B cell (primary cell): ENCODE measurements around the gene RRP36. TPM values are rescaled to one million over a fixed set of nuclear protein-coding genes. Genes with fewer than 3 reads are reported as not detected.
A peak's percentile ranks its signal among the peaks of the same experiment; 100 is the strongest.

Source experiments
- ATAC-seq: fragments of 200-7000 bp; cut with Tn5 transposase; one replicate; pipeline ENCODE4 v1.10.0; 2021; ENCODE audit warnings: low read depth, mild to moderate bottlenecking, moderate number of reproducible peaks, moderate library complexity
- CTCF ChIA-PET: fragments of 350-600 bp; sonication (Branson Sonifier 250); formaldehyde crosslinking; loops from one replicate; lab custom pipeline; 2021; ENCODE audit warnings: antibody characterized with exemption, inconsistent platforms; lab: Charles Lee
- POLR2A ChIA-PET: fragments of 350-600 bp; sonication (Branson Sonifier 250); formaldehyde crosslinking; loops from one replicate; lab custom pipeline; 2021; ENCODE audit warnings: antibody characterized with exemption; lab: Charles Lee
- DNase-seq: peaks from one replicate; pipeline ENCODE4 v3.0.0; 2013
- H2AFZ ChIP-seq: 2 replicates; pipeline ENCODE4 v1.6.1; 2012; ENCODE audit warnings: mild to moderate bottlenecking, low read depth, low read length; ENCODE audit not compliant: insufficient read depth, poor library complexity, severe bottlenecking
- H3K27ac ChIP-seq, 2 donors: 1 replicate in 1 of 2; 2 replicates in 1 of 2; pipeline ENCODE4 v1.5.1; 2012 to 2013; ENCODE audit warnings: low read length in 2 of 2, mild to moderate bottlenecking in 2 of 2, moderate library complexity in 1 of 2
- H3K27me3 ChIP-seq, 4 experiments: fragments of 200-600 bp in 1 of 4; sonication (generic) in 1 of 4; replicated peaks in 1 of 4; 1 replicate in 2 of 4; 2 replicates in 2 of 4; pipeline versions ENCODE4 v1.6.1 to v1.7.0; 2013 to 2016; ENCODE audit warnings: low read length in 3 of 4, mild to moderate bottlenecking in 2 of 4, mixed read lengths in 1 of 4, moderate library complexity in 1 of 4; ENCODE audit not compliant: insufficient read depth in 4 of 4, control insufficient read depth in 3 of 4; ENCODE audit errors: control extremely low read depth in 1 of 4
- H3K36me3 ChIP-seq, 2 experiments: replicated peaks in 1 of 2; 1 replicate in 1 of 2; 2 replicates in 1 of 2; pipeline versions ENCODE4 v1.6.1 to v1.7.1; 2013; ENCODE audit warnings: low read length in 1 of 2; ENCODE audit not compliant: insufficient read depth in 2 of 2, control insufficient read depth in 1 of 2; ENCODE audit errors: control extremely low read depth in 1 of 2, extremely low read depth in 1 of 2
- H3K4me1 ChIP-seq, 2 donors: fragments of 200-600 bp in 1 of 2; sonication (generic) in 1 of 2; 1 replicate in 1 of 2; 2 replicates in 1 of 2; pipeline versions ENCODE4 v1.5.1 to v1.6.1; 2013 to 2017; ENCODE audit warnings: low read length in 2 of 2; ENCODE audit not compliant: control insufficient read depth in 2 of 2, insufficient read depth in 2 of 2
- H3K4me2 ChIP-seq: replicated peaks from 2 replicates; pipeline ENCODE3; 2012; ENCODE audit warnings: mild to moderate bottlenecking, low read depth, low read length; ENCODE audit not compliant: poor library complexity, severe bottlenecking
- H3K4me3 ChIP-seq, 5 experiments: fragments of 200-600 bp in 1 of 5; sonication (generic) in 1 of 5; 1 replicate in 3 of 5; 2 replicates in 2 of 5; pipeline versions ENCODE4 v1.5.1 to v1.7.0; 2011 to 2016; ENCODE audit warnings: low read length in 4 of 5, mild to moderate bottlenecking in 4 of 5, low read depth in 2 of 5, control low read depth in 1 of 5, moderate library complexity in 1 of 5; ENCODE audit not compliant: insufficient read depth in 1 of 5; ENCODE audit errors: control extremely low read depth in 1 of 5, extremely low read depth in 1 of 5
- H3K79me2 ChIP-seq: fragments of 200-600 bp; sonication (generic); one replicate; pipeline ENCODE4 v1.6.0; 2016; ENCODE audit warnings: low read length; ENCODE audit not compliant: control insufficient read depth, insufficient read depth
- H3K9ac ChIP-seq: fragments of 200-600 bp; sonication (generic); 2 replicates; pipeline ENCODE4 v1.6.1; 2017; ENCODE audit warnings: mild to moderate bottlenecking, low read length, moderate library complexity
- H3K9me3 ChIP-seq, 3 donors: one replicate each; pipeline versions ENCODE4 v1.6.1 to v1.7.1; 2013; ENCODE audit warnings: low read length in 2 of 3; ENCODE audit not compliant: control insufficient read depth in 2 of 3, insufficient read depth in 1 of 3; ENCODE audit errors: control extremely low read depth in 1 of 3
- H4K20me1 ChIP-seq: 2 replicates; pipeline ENCODE4 v1.6.0; 2012; ENCODE audit warnings: mild to moderate bottlenecking, low read length; ENCODE audit not compliant: insufficient read depth, control insufficient read depth, poor library complexity, severe bottlenecking
- H3K27ac Mint-ChIP-seq: one replicate; pipeline ENCODE4 v1.8.0; 2021; ENCODE audit warnings: mixed read lengths
- H3K27me3 Mint-ChIP-seq: one replicate; pipeline ENCODE4 v1.8.0; 2021; ENCODE audit warnings: mixed read lengths
- H3K4me1 Mint-ChIP-seq: one replicate; pipeline ENCODE4 v1.8.0; 2021; ENCODE audit warnings: mixed read lengths
- H3K4me3 Mint-ChIP-seq: one replicate; pipeline ENCODE4 v1.8.0; 2021; ENCODE audit warnings: mixed read lengths
- H3K9me3 Mint-ChIP-seq: one replicate; pipeline ENCODE4 v1.8.0; 2022; ENCODE audit warnings: mixed read lengths; ENCODE audit not compliant: insufficient read depth
- EZH2 ChIP-seq: IDR thresholded peaks from 2 replicates; pipeline ENCODE4 v1.6.1; 2012; ENCODE audit warnings: borderline replicate concordance, low read depth, mild to moderate bottlenecking, moderate library complexity, low read length; ENCODE audit not compliant: insufficient read depth, poor library complexity, severe bottlenecking
- WGBS: methylation state at CpG from one replicate; pipeline ENCODE4 v1.1.5; 2013; ENCODE audit warnings: missing lambda C conversion rate; ENCODE audit not compliant: insufficient coverage; 5-methylcytosine and 5-hydroxymethylcytosine counted together
- intact Hi-C: fragments of 100-400 bp; cut with micrococcal nuclease; formaldehyde crosslinking; loops from one replicate; pipeline ENCODE4 v1.10.0; 2022
- polyA plus RNA-seq: library from polyadenylated mRNA; depleted of rRNA; stranded (reverse); fragments of >200 nt; gene quantifications from 2 replicates; pipeline ENCODE4 v1.2.3, GENCODE V29; 2012
- total RNA-seq, 2 donors: library from RNA; stranded (reverse); fragments of 120-200 nt in 1 of 2; gene quantifications; 1 replicate in 1 of 2; 2 replicates in 1 of 2; pipeline versions ENCODE4 v1.2.3 to v1.2.4, GENCODE V29; 2013 to 2022
- TF ChIP-seq, protein P1 (sequence below): fragments of 200-600 bp; IDR thresholded peaks from one replicate; pipeline ENCODE4 v1.8.0; 2022; ENCODE audit warnings: antibody characterized with exemption, mild to moderate bottlenecking

RRP36 gene
- total and polyA plus RNA-seq, 2 donors (not counting 1 experiment from before 2014, with no cell fraction given): 22.8 to 46.2 TPM

DNA sequence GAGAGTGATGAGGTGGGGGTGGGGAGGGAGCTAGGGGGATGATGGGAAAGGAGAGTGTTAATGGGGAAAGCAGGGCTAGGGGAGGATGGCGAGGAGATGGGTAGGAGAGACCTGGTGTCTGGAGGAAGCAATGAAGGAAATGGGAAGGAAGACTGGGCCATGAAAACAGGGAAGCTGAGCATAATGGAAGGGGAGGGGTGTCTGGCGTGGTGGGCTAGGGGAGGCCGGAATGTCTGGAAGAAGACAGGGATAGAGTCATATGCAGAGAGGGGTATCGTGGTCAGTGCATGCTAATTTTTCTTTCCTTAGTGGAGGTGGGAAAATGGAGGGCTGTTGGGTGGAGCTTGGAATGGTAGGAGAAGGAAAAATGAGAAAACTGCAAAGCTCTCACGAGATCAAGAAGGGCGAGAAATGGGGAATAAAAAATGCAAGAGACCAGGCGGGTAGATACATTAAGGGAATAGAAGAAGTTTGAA is 7.0 kb upstream of the RRP36 start:
- CTCF ChIA-PET: interaction anchor here (1.0 to 1.9 kb wide), 8 partner anchors 30 to 467 kb away, joined by 3 to 6 read pairs (median 5); partner anchors contain the start of genes CNPY3, CUL7, PPP2R5D and UBR2
- Histone ChIP-seq H3K79me2 (peaks cover 58% of the 10 kb centered on the region), H3K27me3 (no peaks in the 10 kb centered on the region), H4K20me1 (peaks cover 40% of the 10 kb centered on the region), H3K4me2 (peak overlapping the region; percentile 89), H2AFZ (peak overlapping the region; percentile 91), H3K4me3 (peak overlapping the region; percentile 61 to 79 (median 70)), H3K4me1 (peaks cover 20 to 22% of the 10 kb centered on the region in 2 donors), H3K9ac (peak overlapping the region; percentile 73), H3K27ac (peak overlapping the region in 1 of 2 donors; percentile 69), H3K9me3 (no peaks in the 10 kb centered on the region), H3K36me3 (peaks cover 2 to 44% of the 10 kb centered on the region in 2 experiments)
- no peak for DNase-seq
- ATAC-seq: no peak
- Mint-ChIP-seq H3K4me3 (peak overlapping the region; percentile 91), H3K4me1 (peaks cover 50% of the 10 kb centered on the region), H3K9me3 (no peaks in the 10 kb centered on the region), H3K27me3 (no peaks in the 10 kb centered on the region), H3K27ac (peak overlapping the region; percentile 96)
- POLR2A ChIA-PET: interaction anchor here (0.5 to 2.5 kb wide), 14 partner anchors 10 to 1096 kb away, joined by 3 to 22 read pairs (median 5); partner anchors contain the start of genes CNPY3, CUL7, KLC4 and MRPL2
- 1% methylated on average over 7 of the region's 7 CpGs for WGBS
- TF ChIP-seq EZH2: no peak
- intact Hi-C loops: loop anchor here (1.0 to 5.0 kb wide), 8 partner anchors 30 to 614 kb away; partner anchors contain the start of genes ABCC10, CNPY3, CUL7 and GTPBP2

DNA sequence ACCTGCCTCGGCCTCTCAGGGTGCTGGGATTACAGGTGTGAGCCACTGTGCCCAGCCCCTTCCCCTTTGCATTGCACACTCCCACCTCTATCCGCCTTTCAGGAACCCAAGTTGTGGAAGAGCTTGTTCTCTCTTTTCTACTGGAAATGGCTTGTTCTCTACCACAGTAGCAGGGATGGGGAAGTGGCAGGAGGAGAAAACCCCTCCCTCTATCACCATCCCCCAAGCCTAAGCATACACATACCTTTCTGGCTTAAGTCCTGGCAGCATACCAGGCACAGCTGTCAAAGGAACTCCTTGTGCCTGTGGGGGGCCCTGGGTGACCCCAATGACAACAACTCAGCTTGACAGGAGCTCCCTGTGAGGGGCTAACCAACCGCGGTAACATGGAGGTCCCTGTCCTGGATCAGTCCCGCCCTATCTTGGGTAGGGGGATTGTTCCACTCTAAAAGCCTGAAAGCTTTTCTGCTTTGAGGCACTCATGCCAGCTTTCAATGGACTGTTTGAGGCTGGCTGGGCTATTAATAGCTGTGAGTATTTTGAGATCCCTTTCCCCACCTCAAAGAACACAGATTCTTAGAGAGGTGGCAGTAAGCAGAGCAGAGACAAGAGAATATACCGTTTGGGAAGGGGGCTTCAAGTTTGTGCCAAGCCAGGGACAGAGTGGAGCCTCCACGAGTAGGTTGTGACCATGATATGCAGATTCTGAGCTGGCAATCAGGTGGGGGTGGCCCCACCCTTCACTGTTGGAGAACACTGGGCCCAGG is 5.1 kb upstream of the RRP36 start:
- no peaks in the 10 kb centered on the region for H3K27me3 Mint-ChIP-seq
- no peak overlapping the region for H3K4me2 ChIP-seq
- peaks cover 40% of the 10 kb centered on the region for H4K20me1 ChIP-seq
- POLR2A ChIA-PET: interaction anchor here (0.6 kb wide), 1 partner anchor 38 kb away, joined by 3 read pairs; no protein-coding TSS in a partner anchor
- peaks cover 3 to 40% of the 10 kb centered on the region in 2 experiments for H3K36me3 ChIP-seq
- no peaks in the 10 kb centered on the region for H3K9me3 ChIP-seq
- H2AFZ ChIP-seq: no peak overlapping the region
- no peak overlapping the region for H3K27ac ChIP-seq
- CTCF ChIA-PET: no interaction called here
- H3K27ac Mint-ChIP-seq: no peak overlapping the region
- H3K4me3 Mint-ChIP-seq: peak overlapping the region; percentile 46
- TF ChIP-seq, protein P1, sequence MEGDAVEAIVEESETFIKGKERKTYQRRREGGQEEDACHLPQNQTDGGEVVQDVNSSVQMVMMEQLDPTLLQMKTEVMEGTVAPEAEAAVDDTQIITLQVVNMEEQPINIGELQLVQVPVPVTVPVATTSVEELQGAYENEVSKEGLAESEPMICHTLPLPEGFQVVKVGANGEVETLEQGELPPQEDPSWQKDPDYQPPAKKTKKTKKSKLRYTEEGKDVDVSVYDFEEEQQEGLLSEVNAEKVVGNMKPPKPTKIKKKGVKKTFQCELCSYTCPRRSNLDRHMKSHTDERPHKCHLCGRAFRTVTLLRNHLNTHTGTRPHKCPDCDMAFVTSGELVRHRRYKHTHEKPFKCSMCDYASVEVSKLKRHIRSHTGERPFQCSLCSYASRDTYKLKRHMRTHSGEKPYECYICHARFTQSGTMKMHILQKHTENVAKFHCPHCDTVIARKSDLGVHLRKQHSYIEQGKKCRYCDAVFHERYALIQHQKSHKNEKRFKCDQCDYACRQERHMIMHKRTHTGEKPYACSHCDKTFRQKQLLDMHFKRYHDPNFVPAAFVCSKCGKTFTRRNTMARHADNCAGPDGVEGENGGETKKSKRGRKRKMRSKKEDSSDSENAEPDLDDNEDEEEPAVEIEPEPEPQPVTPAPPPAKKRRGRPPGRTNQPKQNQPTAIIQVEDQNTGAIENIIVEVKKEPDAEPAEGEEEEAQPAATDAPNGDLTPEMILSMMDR: no peak
- ATAC-seq (no peak), DNase-seq (no peak)
- H3K27me3 ChIP-seq: no peaks in the 10 kb centered on the region
- peaks cover 54% of the 10 kb centered on the region for H3K4me1 Mint-ChIP-seq
- 81% methylated on average over 5 of the region's 7 CpGs for WGBS
- no peaks in the 10 kb centered on the region for H3K9me3 Mint-ChIP-seq
- no peak overlapping the region for H3K9ac ChIP-seq
- no peak overlapping the region for H3K4me3 ChIP-seq
- peaks cover 23 to 30% of the 10 kb centered on the region in 2 donors for H3K4me1 ChIP-seq
- peaks cover 55% of the 10 kb centered on the region for H3K79me2 ChIP-seq
- intact Hi-C loops: no loop called here
